C4-2B (cell line): Measurements from ENCODE around the gene ZNF275.
"Not testable (repeated sequence)": the region's sequence is repeated elsewhere in the genome, so short reads cannot be mapped to it uniquely, and the experiment has no call there.

Experiments
- H3K27ac ChIP-seq: fragments of 450-650 bp; 2 replicates; pipeline ENCODE4 v1.5.1; 2017
- CTCF ChIP-seq: fragments of 450-650 bp; conservative IDR thresholded peaks from 2 replicates; pipeline ENCODE4 v1.5.1; 2017; ENCODE audit warnings: mild to moderate bottlenecking
- ZFX ChIP-seq: fragments of 450-650 bp; IDR thresholded peaks from 2 replicates; pipeline ENCODE4 v1.6.1; 2017

Gene ZNF275

GRCh38 chrX:153312842-153313241, 21.1 kb upstream of the ZNF275 start:
- no peak overlapping the region for H3K27ac ChIP-seq
- TF ChIP-seq ZFX (no peak), CTCF (no peak)

- no peak for TF ChIP-seq CTCF
- no peak for TF ChIP-seq ZFX
- no peak overlapping the region for H3K27ac ChIP-seq
These were observed 16.6 kb upstream of the ZNF275 start for GRCh38 chrX:153317306-153317705.

- TF ChIP-seq ZFX (no peak), CTCF (no peak)
- H3K27ac ChIP-seq = no peak overlapping the region
These were observed 15.8 kb upstream of the ZNF275 start for GRCh38 chrX:153317996-153318722.

- H3K27ac ChIP-seq = no peak overlapping the region
- TF ChIP-seq ZFX (no peak), CTCF (no peak)
These were observed 15.1 kb upstream of the ZNF275 start for GRCh38 chrX:153318811-153319210.

- TF ChIP-seq ZFX (no peak), CTCF (no peak)
- no peak overlapping the region for H3K27ac ChIP-seq
These were observed 14.5 kb upstream of the ZNF275 start for GRCh38 chrX:153319295-153320046.

- not testable (repeated sequence) for H3K27ac ChIP-seq
These were observed 13.9 kb upstream of the ZNF275 start for GRCh38 chrX:153320047-153320443.

GRCh38 chrX:153320555-153321184, 13.3 kb upstream of the ZNF275 start:
- no peak overlapping the region for H3K27ac ChIP-seq
- TF ChIP-seq ZFX (no peak), CTCF (no peak)
